T-cell (primary cell): ENCODE data around the gene ATP6V0D1. TPM values are rescaled to one million over a fixed set of nuclear protein-coding genes. Genes with fewer than 3 reads are reported as not detected.

Experiments
- ATAC-seq, 4 experiments: fragments of 200-7000 bp in 3 of 4; fragments of 150-1000 bp in 1 of 4; cut with Tn5 transposase; replicated peaks in 1 of 4; 1 replicate in 3 of 4; 2 replicates in 1 of 4; pipeline ENCODE4 v1.10.0; 2021; ENCODE audit warnings: moderate library complexity in 3 of 4, mild to moderate bottlenecking in 2 of 4, moderate number of reproducible peaks in 1 of 4
- CTCF ChIA-PET, 2 donors: fragments of 300-600 bp; sonication (Branson Sonifier 250); formaldehyde crosslinking; loops; one replicate each; lab custom pipeline; 2022; ENCODE audit warnings: antibody characterized with exemption in 2 of 2; lab: Charles Lee
- POLR2A ChIA-PET, 2 donors: fragments of 300-600 bp; sonication (Branson Sonifier 250); formaldehyde crosslinking; loops; one replicate each; lab custom pipeline; 2022; ENCODE audit warnings: antibody characterized with exemption in 2 of 2; lab: Charles Lee
- DNase-seq, 35 experiments: peaks; one replicate each; pipeline versions ENCODE4 v3.0.0 to v3.0.0-alpha.2; 2013 to 2023
- H3K27ac ChIP-seq: one replicate; pipeline ENCODE4 v1.5.1; 2013; ENCODE audit warnings: low read length
- H3K27me3 ChIP-seq, 2 experiments: replicated peaks in 1 of 2; 1 replicate in 1 of 2; 2 replicates in 1 of 2; pipeline versions ENCODE4 v1.6.1 to v1.7.0; 2013; ENCODE audit warnings: low read length in 1 of 2, mixed read lengths in 1 of 2; ENCODE audit not compliant: control insufficient read depth in 2 of 2, insufficient read depth in 2 of 2; ENCODE audit errors: extremely low read depth in 1 of 2
- H3K36me3 ChIP-seq, 2 donors: 1 replicate in 1 of 2; 2 replicates in 1 of 2; pipeline versions ENCODE4 v1.6.1 to v1.7.0; 2013; ENCODE audit warnings: low read length in 1 of 2; ENCODE audit not compliant: control insufficient read depth in 2 of 2, insufficient read depth in 1 of 2; ENCODE audit errors: extremely low read depth in 1 of 2
- H3K4me1 ChIP-seq, 2 experiments: 1 replicate in 1 of 2; 2 replicates in 1 of 2; pipeline versions ENCODE4 v1.6.1 to v1.7.0; 2013; ENCODE audit warnings: low read length in 2 of 2, mixed read lengths in 1 of 2; ENCODE audit not compliant: insufficient read depth in 2 of 2, control insufficient read depth in 1 of 2; ENCODE audit errors: extremely low read depth in 1 of 2
- H3K4me3 ChIP-seq, 2 donors: 1 replicate in 1 of 2; 2 replicates in 1 of 2; pipeline versions ENCODE4 v1.5.1 to v1.7.0; 2013; ENCODE audit warnings: mild to moderate bottlenecking in 2 of 2, low read length in 1 of 2, moderate library complexity in 1 of 2; ENCODE audit not compliant: control insufficient read depth in 1 of 2; ENCODE audit errors: extremely low read depth in 1 of 2
- H3K9me3 ChIP-seq: 2 replicates; pipeline ENCODE4 v1.7.0; 2013
- H3K27ac Mint-ChIP-seq, 2 donors: one replicate each; pipeline ENCODE4 v1.8.0; 2020 to 2021; ENCODE audit warnings: mild to moderate bottlenecking in 2 of 2, mixed read lengths in 2 of 2
- H3K27me3 Mint-ChIP-seq, 2 donors: one replicate each; pipeline ENCODE4 v1.8.0; 2021 to 2022; ENCODE audit warnings: mixed read lengths in 2 of 2
- H3K36me3 Mint-ChIP-seq: one replicate; pipeline ENCODE4 v1.8.0; 2021; ENCODE audit warnings: mixed read lengths
- H3K4me1 Mint-ChIP-seq, 3 donors: one replicate each; pipeline ENCODE4 v1.8.0; 2020 to 2022; ENCODE audit warnings: mixed read lengths in 3 of 3, mild to moderate bottlenecking in 1 of 3
- H3K4me3 Mint-ChIP-seq, 3 donors: one replicate each; pipeline ENCODE4 v1.8.0; 2020 to 2022; ENCODE audit warnings: mild to moderate bottlenecking in 3 of 3, mixed read lengths in 3 of 3, moderate library complexity in 3 of 3
- H3K9me3 Mint-ChIP-seq, 3 donors: one replicate each; pipeline ENCODE4 v1.8.0; 2020 to 2022; ENCODE audit warnings: mixed read lengths in 3 of 3
- WGBS: methylation state at CpG from one replicate; pipeline ENCODE4 v1.1.5; 2013; ENCODE audit warnings: missing lambda C conversion rate; ENCODE audit not compliant: insufficient coverage; 5-methylcytosine and 5-hydroxymethylcytosine counted together
- total RNA-seq, 35 experiments: library from RNA in 6 of 35; stranded (reverse) in 6 of 35; fragments of 120-200 nt in 1 of 35; gene quantifications; one replicate each; pipeline versions ENCODE4 v1.2.1 to v1.2.4 and lab custom pipeline; 2013 to 2026

The ATP6V0D1 gene
- total RNA-seq, 5 donors from 2014 or later (not counting 1 experiment from before 2014, with no cell fraction given) = 41.5 to 49.6 (median 45.8) TPM

- no peaks in the 10 kb centered on the region for H3K36me3 Mint-ChIP-seq
- Histone ChIP-seq H3K4me1 (peaks cover 0 to 5% of the 10 kb centered on the region in 2 experiments), H3K4me3 (no peak overlapping the region), H3K9me3 (no peaks in the 10 kb centered on the region), H3K27ac (no peak overlapping the region), H3K36me3 (no peaks in the 10 kb centered on the region), H3K27me3 (peaks cover 0 to 63% of the 10 kb centered on the region in 2 experiments)
- 74% methylated on average over 8 of the region's 19 CpGs for WGBS
- ChIA-PET POLR2A (no interaction called here), CTCF (interaction anchor here (0.6 to 1.2 kb wide), 4 partner anchors 42 to 948 kb away, joined by 3 to 6 read pairs (median 4); no protein-coding TSS in a partner anchor)
- no peak overlapping the region for H3K4me3 Mint-ChIP-seq
- H3K9me3 Mint-ChIP-seq = no peaks in the 10 kb centered on the region
- peaks cover 30% of the 10 kb centered on the region in 2 donors for H3K27me3 Mint-ChIP-seq
- DNase-seq (no peak), ATAC-seq (peak in 2 of 4 experiments; percentile 11 to 16)
- H3K27ac Mint-ChIP-seq = no peak overlapping the region
- H3K4me1 Mint-ChIP-seq = no peaks in the 10 kb centered on the region
These were observed 80.9 kb downstream of the ATP6V0D1 start for GRCh38 chr16:67399749-67400704.

- Histone ChIP-seq H3K27ac (no peak overlapping the region), H3K4me1 (peaks cover 0 to 11% of the 10 kb centered on the region in 2 experiments), H3K9me3 (no peaks in the 10 kb centered on the region), H3K4me3 (no peak overlapping the region), H3K36me3 (no peaks in the 10 kb centered on the region), H3K27me3 (peaks cover 0 to 71% of the 10 kb centered on the region in 2 experiments)
- ChIA-PET POLR2A (no interaction called here), CTCF (interaction anchor here (0.6 to 1.2 kb wide), 3 partner anchors 139 to 949 kb away, joined by 3 to 6 read pairs (median 5); no protein-coding TSS in a partner anchor)
- Mint-ChIP-seq H3K9me3 (no peaks in the 10 kb centered on the region), H3K27me3 (peaks cover 33 to 34% of the 10 kb centered on the region in 2 donors), H3K4me1 (peaks cover under 1 to 2% (median under 1%) of the 10 kb centered on the region in 3 donors), H3K27ac (no peak overlapping the region), H3K4me3 (no peak overlapping the region), H3K36me3 (no peaks in the 10 kb centered on the region)
- DNase-seq = peak in 20 of 35 experiments; percentile 9 to 62 (median 34)
- ATAC-seq = peak; percentile 59 to 87 (median 66)
- 31% methylated on average over 42 of the region's 42 CpGs for WGBS
These were observed 81.7 kb downstream of the ATP6V0D1 start for GRCh38 chr16:67399218-67399733.

- ChIA-PET POLR2A (no interaction called here), CTCF (interaction anchor here (0.6 to 1.2 kb wide), 2 partner anchors 10 to 138 kb away, joined by 5 to 7 read pairs; no protein-coding TSS in a partner anchor)
- ATAC-seq (no peak), DNase-seq (no peak)
- 90% methylated on average over 19 of the region's 19 CpGs for WGBS
- no peaks in the 10 kb centered on the region for H3K36me3 Mint-ChIP-seq
- H3K4me3 ChIP-seq = no peak overlapping the region
- H3K27me3 Mint-ChIP-seq = peaks cover 37 to 38% of the 10 kb centered on the region in 2 donors
- H3K36me3 ChIP-seq = no peaks in the 10 kb centered on the region
- H3K9me3 ChIP-seq = no peaks in the 10 kb centered on the region
- H3K4me1 Mint-ChIP-seq = peaks cover 6 to 7% (median 6%) of the 10 kb centered on the region in 3 donors
- H3K27ac ChIP-seq = no peak overlapping the region
- no peak overlapping the region for H3K4me3 Mint-ChIP-seq
- peaks cover 0 to 74% of the 10 kb centered on the region in 2 experiments for H3K27me3 ChIP-seq
- no peaks in the 10 kb centered on the region for H3K9me3 Mint-ChIP-seq
- H3K27ac Mint-ChIP-seq = no peak overlapping the region
- H3K4me1 ChIP-seq = peaks cover 0 to 17% of the 10 kb centered on the region in 2 experiments
These were observed 82.3 kb downstream of the ATP6V0D1 start for GRCh38 chr16:67398546-67399217.

GRCh38 chr16:67397812-67398545 is 83.0 kb downstream of the ATP6V0D1 start:
- H3K4me1 Mint-ChIP-seq = peaks cover 7 to 8% (median 8%) of the 10 kb centered on the region in 3 donors
- no peaks in the 10 kb centered on the region for H3K36me3 Mint-ChIP-seq
- no peak overlapping the region for H3K27ac Mint-ChIP-seq
- peaks cover 0 to 78% of the 10 kb centered on the region in 2 experiments for H3K27me3 ChIP-seq
- H3K27me3 Mint-ChIP-seq = peaks cover 34 to 37% of the 10 kb centered on the region in 2 donors
- ATAC-seq = no peak
- H3K4me3 Mint-ChIP-seq = no peak overlapping the region
- H3K27ac ChIP-seq = no peak overlapping the region
- no peak for DNase-seq
- no peaks in the 10 kb centered on the region for H3K9me3 Mint-ChIP-seq
- H3K4me3 ChIP-seq = no peak overlapping the region
- no peaks in the 10 kb centered on the region for H3K36me3 ChIP-seq
- WGBS = 87% methylated on average over 17 of the region's 22 CpGs
- ChIA-PET POLR2A (no interaction called here), CTCF (no interaction called here)
- peaks cover 0 to 24% of the 10 kb centered on the region in 2 experiments for H3K4me1 ChIP-seq
- no peaks in the 10 kb centered on the region for H3K9me3 ChIP-seq

DNA sequence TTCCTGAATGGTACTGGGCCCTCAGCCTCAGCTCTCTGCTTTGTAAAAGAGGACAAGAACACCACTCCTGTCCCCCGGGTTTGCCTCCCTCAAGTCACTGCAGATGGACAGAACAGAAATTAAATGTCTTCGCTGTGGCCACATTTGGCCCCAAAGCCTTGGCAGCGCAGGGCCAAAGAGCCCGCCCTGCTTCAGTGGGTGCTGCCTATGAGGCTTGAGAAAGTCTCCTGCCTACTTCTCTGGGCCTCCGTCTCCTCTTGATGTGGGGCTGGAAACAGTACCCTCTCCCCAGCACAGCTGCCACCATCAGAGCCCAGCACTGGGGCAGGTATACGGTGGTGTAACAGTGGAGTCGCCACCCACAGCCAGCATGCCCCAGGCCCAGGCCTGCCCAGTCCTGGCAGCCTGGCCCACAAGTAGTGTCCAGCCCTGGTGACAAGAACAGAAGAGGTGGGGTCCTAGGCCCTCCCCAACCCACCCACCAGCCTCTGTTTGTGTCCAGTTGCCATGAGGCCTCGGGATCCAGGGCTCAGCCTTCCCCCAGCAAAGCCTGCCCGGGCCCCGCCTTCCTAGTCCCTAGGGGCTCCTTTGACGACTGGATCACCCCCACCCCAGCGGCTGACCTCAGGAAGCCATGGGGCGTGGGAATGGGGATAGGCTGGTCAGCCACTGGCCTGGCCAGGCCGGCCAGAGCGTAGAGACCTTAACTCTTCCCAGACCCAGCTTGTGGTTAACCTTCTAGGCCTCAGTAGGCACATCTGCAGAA is 83.7 kb downstream of the ATP6V0D1 start:
- Histone ChIP-seq H3K27ac (no peak overlapping the region), H3K27me3 (peaks cover 0 to 84% of the 10 kb centered on the region in 2 experiments), H3K36me3 (no peaks in the 10 kb centered on the region), H3K4me3 (no peak overlapping the region), H3K4me1 (peaks cover 0 to 27% of the 10 kb centered on the region in 2 experiments), H3K9me3 (no peaks in the 10 kb centered on the region)
- Mint-ChIP-seq H3K27ac (no peak overlapping the region), H3K36me3 (no peaks in the 10 kb centered on the region), H3K4me1 (peaks cover 7 to 8% (median 8%) of the 10 kb centered on the region in 3 donors), H3K9me3 (no peaks in the 10 kb centered on the region), H3K27me3 (peaks cover 35 to 41% of the 10 kb centered on the region in 2 donors), H3K4me3 (peak overlapping the region in 1 of 3 donors; percentile 19)
- CTCF ChIA-PET = no interaction called here
- ATAC-seq = no peak
- DNase-seq = no peak
- 82% methylated on average over 9 of the region's 15 CpGs for WGBS
- POLR2A ChIA-PET = no interaction called here
